Right lobe of liver (tissue), 4 donors: ENCODE data around the gene MLXIPL.

Experiments used
- CTCF ChIP-seq, 4 donors: fragments of 200-600 bp in 3 of 4; fragments of 450-650 bp in 1 of 4; IDR thresholded peaks; one replicate each; pipeline versions ENCODE4 v1.5.1 to v1.8.0; 2016 to 2022; ENCODE audit warnings: antibody characterized with exemption in 4 of 4, mild to moderate bottlenecking in 2 of 4
- POLR2A ChIP-seq: fragments of 450-650 bp; IDR thresholded peaks from one replicate; pipeline ENCODE4 v1.6.1; 2017; ENCODE audit warnings: antibody characterized with exemption, mild to moderate bottlenecking
- donor health status: DM: no; HTN: no; CAD: no.
- donor health status: DM: no; HTN: no; CAD: no.
- donor health status: DM: no; HTN: yes; CAD: no.

- no peak for TF ChIP-seq CTCF (IDR thresholded peaks at IDR 0.05)
- TF ChIP-seq POLR2A: no peak
Observed at GRCh38 chr7:73593207-73594045, 30.9 kb downstream of the MLXIPL start.
